IPS DF 6.9 (cell line): ENCODE results near the gene VPS41.

ENCODE experiments used
- DNase-seq: peaks from one replicate; pipeline ENCODE4 v3.0.0-alpha.2; 2013; ENCODE audit warnings: low read depth, low spot score
- H3K27ac ChIP-seq: one replicate; pipeline ENCODE4 v1.5.1; 2013; ENCODE audit warnings: low read length, control low read depth
- H3K27me3 ChIP-seq: 2 replicates; pipeline ENCODE4 v1.6.1; 2013; ENCODE audit warnings: mild to moderate bottlenecking, low read length; ENCODE audit not compliant: control insufficient read depth, insufficient read depth
- H3K36me3 ChIP-seq: 2 replicates; pipeline ENCODE4 v1.6.1; 2013; ENCODE audit warnings: low read length; ENCODE audit not compliant: control insufficient read depth, insufficient read depth
- H3K4me1 ChIP-seq: 2 replicates; pipeline ENCODE4 v1.6.1; 2013; ENCODE audit warnings: low read length; ENCODE audit not compliant: control insufficient read depth, insufficient read depth
- H3K4me3 ChIP-seq: 2 replicates; pipeline ENCODE4 v1.5.1; 2013; ENCODE audit warnings: mild to moderate bottlenecking, low read length
- H3K9me3 ChIP-seq: 2 replicates; pipeline ENCODE4 v1.6.1; 2013; ENCODE audit warnings: low read length, inconsistent platforms; ENCODE audit not compliant: control insufficient read depth, insufficient read depth
- WGBS: extraction: QIAGEN DNeasy Blood & Tissue Kit; methylation state at CpG from one replicate; pipeline ENCODE4 v1.1.7; 2013; ENCODE audit warnings: mixed read lengths, missing lambda C conversion rate; ENCODE audit not compliant: insufficient read length, insufficient coverage; 5-methylcytosine and 5-hydroxymethylcytosine counted together

VPS41 gene

GRCh38 chr7:38781991-38782390, 127.0 kb downstream of the VPS41 start:
- H3K4me3 ChIP-seq: no peak overlapping the region
- H3K9me3 ChIP-seq: no peaks in the 10 kb centered on the region
- H3K27ac ChIP-seq: no peak overlapping the region
- DNase-seq: no peak
- H3K36me3 ChIP-seq: no peaks in the 10 kb centered on the region
- H3K27me3 ChIP-seq: no peaks in the 10 kb centered on the region
- no peaks in the 10 kb centered on the region for H3K4me1 ChIP-seq

- Histone ChIP-seq H3K36me3 (no peaks in the 10 kb centered on the region; the same call in 1 of the 2 replicates), H3K4me3 (no peak overlapping the region), H3K4me1 (no peaks in the 10 kb centered on the region), H3K27ac (no peak overlapping the region), H3K9me3 (no peaks in the 10 kb centered on the region), H3K27me3 (no peaks in the 10 kb centered on the region)
- no CpG with 5 or more reads among the region's 1 CpG for WGBS
- DNase-seq: no peak
Observed at GRCh38 chr7:38777609-38778008, 131.4 kb downstream of the VPS41 start.

DNA sequence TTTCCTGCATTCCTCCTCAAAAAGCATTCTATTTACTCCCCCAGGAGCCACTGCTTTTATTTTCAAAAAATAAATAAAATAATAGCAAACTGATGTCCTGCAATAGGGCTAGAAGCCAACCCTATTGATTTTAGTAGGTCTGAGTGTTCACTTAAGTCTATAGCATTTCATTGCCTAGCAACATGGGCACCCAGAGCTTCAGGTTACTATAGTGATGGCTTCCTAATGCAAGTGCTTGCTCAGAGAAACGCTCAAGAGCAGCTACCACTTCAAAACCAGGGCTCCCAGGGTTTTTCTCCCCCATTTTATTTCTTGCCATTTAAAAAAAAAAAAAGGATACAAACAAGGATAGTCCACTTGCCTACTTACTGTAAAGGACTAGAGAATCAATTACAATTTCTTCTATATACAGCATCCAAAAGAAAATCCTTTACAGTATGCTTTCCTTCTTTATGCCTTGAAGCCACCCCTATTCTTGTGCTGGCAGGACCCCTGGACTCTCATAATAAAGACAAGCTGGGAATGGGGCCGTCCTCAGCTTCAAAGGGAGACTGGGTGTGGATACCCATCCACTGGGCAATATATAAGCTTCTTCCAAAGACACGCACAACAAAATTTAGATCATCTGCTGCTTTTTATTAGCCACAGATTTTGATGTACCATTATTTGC, 133.3 kb downstream of the VPS41 start:
- Histone ChIP-seq H3K27ac (no peak overlapping the region), H3K27me3 (no peaks in the 10 kb centered on the region), H3K4me1 (no peaks in the 10 kb centered on the region), H3K36me3 (no peaks in the 10 kb centered on the region; the same call in 1 of the 2 replicates), H3K9me3 (no peaks in the 10 kb centered on the region), H3K4me3 (no peak overlapping the region)
- WGBS: no CpG with 5 or more reads among the region's 3 CpGs
- DNase-seq: no peak

- WGBS: no CpG with 5 or more reads among the region's 2 CpGs
- H3K27ac ChIP-seq: no peak overlapping the region
Observed at GRCh38 chr7:38773430-38773829, 135.6 kb downstream of the VPS41 start.

GRCh38 chr7:38760226-38760625, 148.8 kb downstream of the VPS41 start:
- Histone ChIP-seq H3K9me3 (no peaks in the 10 kb centered on the region), H3K4me1 (no peaks in the 10 kb centered on the region; the same call in 1 of the 2 replicates), H3K4me3 (no peak overlapping the region), H3K27ac (no peak overlapping the region), H3K36me3 (no peaks in the 10 kb centered on the region), H3K27me3 (no peaks in the 10 kb centered on the region)
- WGBS: no CpG with 5 or more reads among the region's 2 CpGs
- no peak for DNase-seq

More at GRCh38 chr7:38773430-38773829, 135.6 kb downstream of the VPS41 start:
- Histone ChIP-seq H3K4me1 (no peaks in the 10 kb centered on the region), H3K9me3 (no peaks in the 10 kb centered on the region), H3K27me3 (no peaks in the 10 kb centered on the region), H3K36me3 (no peaks in the 10 kb centered on the region; the same call in 1 of the 2 replicates), H3K4me3 (no peak overlapping the region)
- no peak for DNase-seq

GRCh38 chr7:38759028-38759427, 150.0 kb downstream of the VPS41 start:
- Histone ChIP-seq H3K9me3 (no peaks in the 10 kb centered on the region), H3K27ac (no peak overlapping the region), H3K36me3 (no peaks in the 10 kb centered on the region), H3K4me1 (no peaks in the 10 kb centered on the region; the same call in 1 of the 2 replicates), H3K27me3 (no peaks in the 10 kb centered on the region), H3K4me3 (no peak overlapping the region)
- DNase-seq: no peak
- no CpG with 5 or more reads among the region's 2 CpGs for WGBS

DNA sequence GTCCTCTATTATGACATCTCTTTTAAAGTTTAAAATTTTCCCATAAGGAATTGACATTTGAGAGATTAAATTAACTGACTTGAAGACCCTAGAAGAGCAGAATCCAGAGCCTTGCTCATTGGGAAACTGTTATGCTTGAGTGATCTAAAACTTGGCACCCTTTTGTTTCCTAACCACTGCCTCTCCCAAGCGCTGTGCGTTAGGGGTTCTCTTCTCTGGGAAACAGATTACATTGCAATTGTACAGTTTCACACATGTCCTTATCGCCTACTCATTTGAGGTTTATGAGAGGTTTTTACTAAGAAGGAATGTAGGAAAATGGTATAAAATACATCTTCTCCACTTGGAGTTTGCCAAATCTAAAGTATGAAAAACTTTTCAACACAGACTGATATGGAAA, 151.1 kb downstream of the VPS41 start:
- WGBS: no CpG with 5 or more reads among the region's 3 CpGs
- Histone ChIP-seq H3K27ac (no peak overlapping the region), H3K4me1 (peaks cover 2% of the 10 kb centered on the region), H3K27me3 (no peaks in the 10 kb centered on the region), H3K4me3 (no peak overlapping the region), H3K9me3 (no peaks in the 10 kb centered on the region), H3K36me3 (no peaks in the 10 kb centered on the region)
- DNase-seq: no peak

GRCh38 chr7:38756521-38756920, 152.5 kb downstream of the VPS41 start:
- WGBS: no CpG with 5 or more reads among the region's 5 CpGs
- H3K27me3 ChIP-seq: no peaks in the 10 kb centered on the region
- no peak overlapping the region for H3K4me3 ChIP-seq
- H3K36me3 ChIP-seq: no peaks in the 10 kb centered on the region
- DNase-seq: no peak
- H3K9me3 ChIP-seq: no peaks in the 10 kb centered on the region
- no peak overlapping the region for H3K27ac ChIP-seq
- H3K4me1 ChIP-seq: peaks cover 2% of the 10 kb centered on the region

DNA sequence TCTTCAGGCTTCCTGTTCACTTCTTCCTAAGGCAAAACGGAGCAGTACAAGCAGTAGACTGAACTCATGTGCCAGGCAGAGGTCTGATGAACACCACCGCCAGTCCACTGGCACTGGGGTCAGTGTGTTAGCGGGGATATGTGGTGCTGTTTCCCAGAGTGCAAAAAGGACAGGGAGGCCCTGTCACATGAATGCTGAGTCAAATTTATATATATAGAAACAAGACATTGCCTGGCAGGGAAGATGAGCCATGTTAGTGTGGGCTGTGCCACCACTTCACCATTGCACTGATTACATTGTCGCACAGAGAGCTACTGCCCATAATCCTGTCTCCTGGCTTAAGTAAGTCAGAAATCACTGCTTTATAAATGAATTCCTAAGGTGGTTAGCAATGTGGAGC, 155.6 kb downstream of the VPS41 start:
- H3K36me3 ChIP-seq: no peaks in the 10 kb centered on the region
- no peaks in the 10 kb centered on the region for H3K9me3 ChIP-seq
- H3K4me1 ChIP-seq: peaks cover 2% of the 10 kb centered on the region; the same call in 1 of the 2 replicates
- H3K27ac ChIP-seq: no peak overlapping the region
- no CpG with 5 or more reads among the region's 4 CpGs for WGBS
- H3K4me3 ChIP-seq: no peak overlapping the region
- DNase-seq: no peak
- H3K27me3 ChIP-seq: no peaks in the 10 kb centered on the region

GRCh38 chr7:38751416-38751815, 157.6 kb downstream of the VPS41 start:
- WGBS: no CpG with 5 or more reads among the region's 1 CpG

GRCh38 chr7:38748056-38748610, 160.9 kb downstream of the VPS41 start:
- Histone ChIP-seq H3K36me3 (no peaks in the 10 kb centered on the region), H3K4me3 (no peak overlapping the region), H3K9me3 (no peaks in the 10 kb centered on the region), H3K27me3 (no peaks in the 10 kb centered on the region), H3K4me1 (0 out of 2 replicates have a peak, but pooled peaks cover under 1% of the 10 kb centered on the region), H3K27ac (no peak overlapping the region)
- DNase-seq: no peak
- 100% methylated on average over 1 of the region's 12 CpGs for WGBS

More at GRCh38 chr7:38751416-38751815, 157.6 kb downstream of the VPS41 start:
- Histone ChIP-seq H3K4me1 (peaks cover 2% of the 10 kb centered on the region; the same call in 1 of the 2 replicates), H3K27ac (no peak overlapping the region), H3K4me3 (no peak overlapping the region), H3K9me3 (no peaks in the 10 kb centered on the region), H3K27me3 (no peaks in the 10 kb centered on the region), H3K36me3 (no peaks in the 10 kb centered on the region)
- no peak for DNase-seq
